GM18507 (cell line): ENCODE data around the gene SMCO3.
A peak's percentile ranks its signal among the peaks of the same experiment; 100 is the strongest.

Experiments
- DNase-seq: peaks from one replicate; pipeline ENCODE4 v3.0.0; 2011; ENCODE audit warnings: low read depth; ENCODE audit not compliant: insufficient read length; ENCODE audit errors: extremely low spot score
- FAIRE-seq: peaks from 2 replicates; lab custom pipeline; 2011; peaks lifted over from hg19 to GRCh38; lab: Jason Lieb, UNC

SMCO3 gene

DNA sequence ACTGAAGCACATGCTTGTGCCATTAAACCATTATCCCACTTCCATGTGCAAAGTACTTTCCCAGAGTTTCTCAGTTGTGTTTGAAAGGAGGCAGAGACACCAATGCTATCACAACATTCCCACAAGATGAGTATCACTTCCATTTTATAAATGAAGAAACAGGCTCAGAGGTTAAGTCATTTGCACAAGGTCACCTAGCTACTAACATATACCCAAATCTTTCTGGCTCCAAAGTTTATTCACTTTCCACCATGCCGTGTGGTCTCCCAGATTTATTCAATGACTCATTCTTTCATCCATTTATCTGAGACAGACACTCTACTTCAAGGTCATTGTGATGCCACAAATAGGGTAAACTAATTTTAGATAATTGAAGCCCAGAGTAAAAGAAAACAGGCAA, 20.0 kb upstream of the SMCO3 start:
- FAIRE-seq (no peak), DNase-seq (no peak)

- DNase-seq (no peak), FAIRE-seq (no peak)
Observed at GRCh38 chr12:14833336-14833735, 19.4 kb upstream of the SMCO3 start.

DNA sequence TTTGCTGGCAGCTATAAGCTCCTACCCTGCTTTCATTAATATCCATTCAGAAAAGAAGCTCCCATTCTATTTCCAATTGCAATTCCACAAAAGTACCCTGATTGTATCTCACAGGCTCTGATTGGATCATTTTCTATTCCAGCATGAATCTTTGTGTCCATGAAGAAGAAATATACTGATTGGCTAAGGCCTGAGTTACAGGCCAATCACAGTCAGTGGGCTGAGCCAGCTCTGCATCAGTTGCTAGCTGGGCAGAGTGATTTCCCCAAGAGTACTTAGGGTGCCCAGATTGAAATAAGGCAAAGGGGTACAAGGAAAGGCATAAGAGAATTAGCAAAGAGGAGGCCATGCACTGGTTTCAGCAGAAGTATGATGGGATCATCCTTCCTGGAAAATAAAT, 14.9 kb upstream of the SMCO3 start:
- no peak for FAIRE-seq
- peak; percentile 2 for DNase-seq

DNA sequence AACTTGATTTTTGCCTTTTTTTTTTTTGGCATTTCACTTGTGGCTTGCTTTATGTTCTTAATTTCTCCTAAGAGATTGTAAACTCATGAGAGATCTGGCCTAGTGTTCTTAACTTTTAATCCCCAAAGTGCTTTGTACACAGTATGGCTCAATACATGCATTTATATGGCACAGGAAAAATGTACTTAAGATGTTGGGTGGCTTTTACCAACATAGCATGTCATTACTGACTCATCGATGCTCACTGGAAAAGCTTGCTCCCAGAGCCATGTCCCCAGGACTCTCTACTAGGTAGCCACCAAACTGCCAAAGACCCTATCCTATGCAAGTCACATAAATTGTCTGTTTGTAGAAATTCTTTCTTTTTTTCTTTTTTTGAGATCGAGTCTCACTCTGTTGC, 13.1 kb upstream of the SMCO3 start:
- DNase-seq (no peak), FAIRE-seq (no peak)

- FAIRE-seq: no peak
- no peak for DNase-seq
Observed at GRCh38 chr12:14826491-14826890, 12.5 kb upstream of the SMCO3 start.

DNA sequence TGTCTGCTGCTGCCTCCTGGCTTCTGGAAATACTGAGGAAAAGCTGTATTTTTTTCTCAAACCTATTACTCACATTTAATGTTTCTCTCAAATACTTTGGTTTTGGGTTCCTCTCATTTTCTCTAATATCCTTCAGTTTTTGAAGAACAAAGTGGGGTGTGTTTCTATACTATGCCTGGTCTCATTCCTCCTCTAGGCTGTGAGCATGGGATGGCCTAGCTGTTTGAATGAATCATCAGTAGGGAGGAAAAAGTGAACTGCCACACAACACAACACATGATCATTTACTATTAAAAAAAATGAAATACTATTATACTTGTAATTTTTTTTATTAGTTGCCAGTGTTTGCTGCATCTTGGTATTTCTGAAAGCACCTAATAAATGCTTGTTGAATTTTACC, 11.3 kb upstream of the SMCO3 start:
- no peak for DNase-seq
- no peak for FAIRE-seq

- DNase-seq: no peak
- FAIRE-seq: no peak
Observed at GRCh38 chr12:14824012-14824634, 10.1 kb upstream of the SMCO3 start.

GRCh38 chr12:14811486-14811885, 2.5 kb downstream of the SMCO3 start:
- FAIRE-seq: no peak
- DNase-seq: no peak

- DNase-seq: no peak
- peak; percentile 70 for FAIRE-seq
Observed at GRCh38 chr12:14810953-14811483, 3.0 kb downstream of the SMCO3 start.

- FAIRE-seq (no peak), DNase-seq (no peak)
Observed at GRCh38 chr12:14810167-14810952, 3.6 kb downstream of the SMCO3 start.

- FAIRE-seq (no peak), DNase-seq (no peak)
Observed at GRCh38 chr12:14803830-14804160, 10.2 kb downstream of the SMCO3 start.

DNA sequence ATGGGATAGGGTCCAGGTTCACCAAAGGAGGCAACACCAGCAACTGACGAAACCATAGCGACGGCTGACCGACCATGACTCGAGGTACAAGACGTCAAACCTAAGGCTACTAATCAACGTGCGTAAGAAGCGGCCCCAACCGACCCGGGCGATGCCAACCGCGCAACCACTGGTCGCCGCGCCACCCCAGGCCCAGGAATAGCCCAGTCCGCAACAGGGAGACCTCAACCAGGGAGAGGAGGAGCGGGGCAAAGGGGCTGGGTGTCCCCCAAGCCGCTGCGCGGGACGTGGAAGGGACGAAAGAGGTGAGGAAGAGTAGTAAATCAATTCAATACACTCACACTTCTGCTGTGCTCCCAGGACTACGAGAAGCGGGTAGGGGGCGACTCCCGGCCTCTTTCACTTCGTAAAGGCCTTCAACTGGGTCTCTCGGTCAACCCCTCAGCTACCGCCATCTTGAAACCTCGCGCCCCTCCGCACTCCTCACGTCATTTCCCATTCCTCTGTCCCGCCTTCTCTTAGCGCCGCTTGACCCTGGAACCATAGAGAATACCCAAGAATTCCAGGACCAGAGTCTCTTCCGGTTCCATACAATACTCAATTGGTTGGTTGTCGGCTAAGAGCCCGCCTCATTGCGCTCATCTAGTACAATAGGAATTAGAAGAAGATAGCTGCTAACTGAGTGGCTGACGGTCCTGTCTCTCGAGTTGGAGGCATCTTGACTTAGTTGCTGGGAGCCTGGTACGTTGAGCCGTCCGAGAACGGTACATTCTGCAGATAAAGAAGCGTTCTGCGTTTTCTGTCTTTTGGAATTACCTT, 10.8 kb downstream of the SMCO3 start, which contains the start of the genes C12orf60 and WBP11:
TSS of gene C12orf60 (plus strand) at position 660 of the 819 bp plus-strand sequence. CDS start 19,266 bp downstream, outside the sequence.
TSS of gene WBP11 (minus strand) at position 468 of the 819 bp plus-strand sequence. CDS start 2,095 bp downstream, outside the sequence.
- peak; percentile 100 for FAIRE-seq
- DNase-seq: peak; percentile 77

DNA sequence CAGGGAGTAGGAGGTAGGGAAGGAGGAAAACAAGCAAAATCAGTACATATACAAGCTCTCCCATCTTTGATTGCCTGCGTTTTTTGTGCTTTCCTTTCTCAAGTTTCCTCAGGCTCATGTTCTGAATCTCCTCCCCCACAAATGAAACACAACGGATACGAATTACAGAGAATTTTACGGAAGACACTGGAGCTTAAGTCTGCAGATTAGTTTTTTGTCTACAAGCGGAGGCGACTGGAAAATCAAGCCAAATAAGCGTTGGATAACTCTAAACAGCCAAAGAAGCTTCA, 11.3 kb downstream of the SMCO3 start:
- peak; percentile 38 for FAIRE-seq

DNA sequence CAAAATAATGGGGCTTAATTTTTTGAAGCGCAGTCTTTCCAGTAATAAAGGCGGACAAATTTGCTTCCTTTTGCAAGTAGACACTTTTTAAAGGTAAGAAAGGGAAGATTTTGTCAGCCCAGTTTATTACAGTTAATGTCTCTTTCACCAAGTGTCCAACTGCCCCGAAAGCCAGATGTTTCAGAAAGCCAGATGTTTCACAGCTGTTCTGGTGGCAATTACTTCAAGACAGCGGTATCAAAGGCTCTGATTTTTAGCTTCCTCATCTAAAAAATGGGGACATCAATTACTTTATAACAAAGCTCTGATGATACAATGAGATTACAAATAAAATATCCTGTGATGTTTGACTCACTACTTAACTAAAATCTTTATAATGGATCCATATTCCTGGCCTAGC, 11.7 kb downstream of the SMCO3 start:
- DNase-seq (no peak), FAIRE-seq (no peak)

More for the DNA sequence above, 11.3 kb downstream of the SMCO3 start:
- no peak for DNase-seq

- DNase-seq (no peak), FAIRE-seq (no peak)
Observed at GRCh38 chr12:14795028-14795448, 18.9 kb downstream of the SMCO3 start.

DNA sequence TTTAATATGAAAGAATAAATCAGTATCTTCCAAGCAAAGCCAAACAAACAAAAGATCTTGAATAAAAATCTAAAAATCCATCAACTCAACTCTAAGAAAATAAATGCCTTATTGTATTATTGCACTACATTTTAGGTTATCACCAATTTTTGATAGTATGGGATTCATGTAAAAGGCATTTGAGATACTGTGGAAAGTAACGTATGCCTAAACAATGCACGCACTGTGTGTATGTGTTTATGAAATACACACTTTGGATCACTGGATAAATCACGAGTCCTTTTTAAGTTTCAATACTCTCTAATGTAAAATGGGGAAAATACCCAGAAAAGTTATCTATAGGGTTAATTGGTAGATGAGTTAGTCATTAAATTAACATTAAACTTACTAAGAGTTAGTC, 28.4 kb downstream of the SMCO3 start:
- DNase-seq (no peak), FAIRE-seq (no peak)

GRCh38 chr12:14784471-14784870, 29.5 kb downstream of the SMCO3 start:
- FAIRE-seq: no peak
- no peak for DNase-seq

DNA sequence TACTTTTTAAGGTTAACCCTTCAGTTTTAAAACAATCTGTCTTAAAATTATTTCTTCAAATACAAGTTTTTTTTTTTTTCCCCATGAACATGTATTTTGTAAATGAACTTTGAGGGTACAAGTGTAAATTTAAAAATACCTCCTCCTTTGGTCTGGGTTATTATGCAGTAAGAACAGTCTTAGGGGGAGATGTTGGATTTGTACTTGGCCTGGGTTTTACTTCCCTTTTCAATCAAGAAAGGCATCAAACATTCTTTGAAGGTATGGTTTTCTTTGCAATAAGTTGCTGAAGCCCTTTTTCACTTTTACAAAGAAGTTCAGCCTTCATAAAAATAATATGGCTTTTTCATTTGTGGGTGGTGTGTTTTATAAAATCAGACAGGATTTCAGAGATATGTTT, 31.2 kb downstream of the SMCO3 start:
- FAIRE-seq (peak; percentile 73), DNase-seq (no peak)

DNA sequence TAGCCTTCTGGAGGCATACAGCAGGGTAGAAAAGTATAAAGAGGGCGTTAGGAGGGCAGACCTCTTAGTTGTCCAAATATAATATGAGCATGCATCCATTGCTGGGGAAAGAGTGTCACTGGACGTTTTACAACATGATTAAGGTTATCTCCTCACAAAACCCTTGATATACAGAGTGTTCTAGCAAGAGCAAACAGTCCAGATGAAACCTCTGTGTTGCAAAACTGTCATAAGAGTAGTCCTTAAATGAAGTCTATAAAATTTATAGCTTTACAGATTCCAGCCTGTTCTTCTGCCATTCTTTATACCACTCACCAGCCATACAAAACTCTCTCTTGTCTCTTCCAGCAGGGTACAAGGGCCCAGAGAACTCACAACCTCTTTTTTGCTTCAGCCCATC, 32.4 kb downstream of the SMCO3 start:
- no peak for FAIRE-seq
- DNase-seq: no peak

DNA sequence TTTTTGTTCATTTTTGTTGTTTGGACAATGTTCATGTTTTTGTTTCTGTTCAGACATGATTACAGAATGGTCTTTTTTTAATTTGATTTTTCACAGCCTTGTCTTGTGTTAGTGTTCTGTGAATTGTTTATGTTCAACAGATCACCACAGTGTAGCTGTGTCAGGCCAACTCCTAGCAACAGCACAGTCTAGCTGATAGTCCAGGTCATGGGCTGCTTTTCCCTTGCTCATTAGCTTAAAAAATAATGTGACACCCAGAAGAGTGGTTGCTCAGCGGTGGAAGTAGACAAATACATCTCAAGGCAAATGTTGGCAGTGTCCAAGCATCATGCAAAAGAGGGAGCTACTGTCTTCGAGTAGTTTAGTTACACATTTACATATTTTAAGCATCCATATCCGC, 33.1 kb downstream of the SMCO3 start:
- no peak for DNase-seq
- FAIRE-seq: no peak
